GM19193 (cell line): Measurements from ENCODE around the gene TRPV3.

ENCODE experiments used
- POLR2A ChIP-seq: IDR thresholded peaks from 4 replicates; pipeline ENCODE4 v1.6.1; 2011; ENCODE audit not compliant: insufficient read depth, insufficient read length; ENCODE audit errors: extremely low read depth

The TRPV3 gene

DNA sequence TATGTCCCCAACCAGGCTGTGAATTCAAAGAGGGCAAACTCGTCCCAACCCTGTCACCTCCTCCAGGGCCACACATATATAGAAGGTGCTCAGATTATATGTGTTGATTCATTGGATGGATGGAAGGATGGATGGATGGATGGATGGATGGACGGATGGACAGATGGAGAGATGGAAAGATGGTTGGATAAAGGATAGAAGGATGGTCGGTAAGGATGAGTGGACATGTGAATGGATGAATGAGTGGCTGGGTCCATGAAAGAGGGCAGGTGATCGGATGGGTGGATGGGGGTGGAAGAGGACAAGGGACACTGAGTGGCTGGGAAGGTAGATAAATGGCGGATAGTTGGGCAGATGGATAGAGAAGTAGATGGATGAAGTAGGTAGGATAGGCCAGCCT, 30.1 kb downstream of the TRPV3 start:
- no peak for TF ChIP-seq POLR2A

GRCh38 chr17:3526971-3527370, 30.6 kb downstream of the TRPV3 start:
- no peak for TF ChIP-seq POLR2A

GRCh38 chr17:3526491-3526890, 31.1 kb downstream of the TRPV3 start:
- TF ChIP-seq POLR2A: no peak

DNA sequence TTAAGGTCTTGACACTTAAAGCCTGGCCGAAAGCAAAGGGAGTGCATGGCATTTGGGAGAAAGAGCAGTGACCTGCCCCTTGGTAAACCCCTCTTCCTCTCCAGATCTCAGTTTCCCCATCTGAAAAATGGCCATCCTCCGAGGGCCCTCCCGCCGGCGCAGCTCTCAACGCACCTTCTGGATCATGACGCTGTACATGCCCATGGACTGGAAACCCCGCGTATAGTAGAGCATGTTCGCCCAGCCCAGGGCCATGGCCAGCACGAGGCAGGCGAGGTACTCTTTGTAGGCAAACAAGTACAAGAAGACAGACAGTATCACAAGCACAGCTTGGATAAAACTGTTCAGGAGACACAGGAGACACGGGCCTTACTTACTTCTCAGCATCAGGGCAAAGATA, 33.6 kb downstream of the TRPV3 start:
- no peak for TF ChIP-seq POLR2A

GRCh38 chr17:3514873-3515272, 42.7 kb downstream of the TRPV3 start:
- TF ChIP-seq POLR2A: no peak

- no peak for TF ChIP-seq POLR2A
Observed at GRCh38 chr17:3513305-3514035, 44.1 kb downstream of the TRPV3 start.

DNA sequence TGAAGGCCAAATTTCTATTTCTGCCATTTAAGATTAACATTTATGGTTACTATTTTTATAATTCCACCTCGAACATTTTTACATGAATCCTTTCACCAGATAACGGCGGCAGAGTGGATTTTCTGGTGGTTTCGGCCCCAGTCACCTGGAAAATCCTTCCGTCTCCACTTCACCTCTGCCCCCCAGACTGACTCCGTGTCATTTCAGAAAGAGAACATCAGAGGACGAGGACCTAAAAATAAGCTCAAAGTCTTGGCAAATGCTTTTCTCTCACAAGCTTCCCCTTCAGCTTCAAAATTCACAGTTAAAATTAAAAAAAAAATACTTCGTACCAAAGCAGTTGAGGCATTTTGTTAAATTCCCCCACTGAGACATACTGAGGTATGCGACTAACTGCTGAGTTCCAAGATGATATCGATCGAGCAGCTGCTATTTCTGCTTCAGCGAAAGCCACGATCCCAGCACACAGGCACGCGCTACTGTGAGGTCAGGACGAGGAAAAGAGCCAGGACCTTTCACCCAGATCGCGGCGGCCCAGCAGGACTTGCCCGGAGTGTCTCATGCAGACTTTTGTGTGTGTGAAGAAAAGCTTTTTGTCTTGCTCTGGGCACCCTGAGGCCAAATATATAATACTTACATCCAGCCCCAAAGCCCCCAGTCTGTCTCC, 45.0 kb downstream of the TRPV3 start:
- no peak for TF ChIP-seq POLR2A

DNA sequence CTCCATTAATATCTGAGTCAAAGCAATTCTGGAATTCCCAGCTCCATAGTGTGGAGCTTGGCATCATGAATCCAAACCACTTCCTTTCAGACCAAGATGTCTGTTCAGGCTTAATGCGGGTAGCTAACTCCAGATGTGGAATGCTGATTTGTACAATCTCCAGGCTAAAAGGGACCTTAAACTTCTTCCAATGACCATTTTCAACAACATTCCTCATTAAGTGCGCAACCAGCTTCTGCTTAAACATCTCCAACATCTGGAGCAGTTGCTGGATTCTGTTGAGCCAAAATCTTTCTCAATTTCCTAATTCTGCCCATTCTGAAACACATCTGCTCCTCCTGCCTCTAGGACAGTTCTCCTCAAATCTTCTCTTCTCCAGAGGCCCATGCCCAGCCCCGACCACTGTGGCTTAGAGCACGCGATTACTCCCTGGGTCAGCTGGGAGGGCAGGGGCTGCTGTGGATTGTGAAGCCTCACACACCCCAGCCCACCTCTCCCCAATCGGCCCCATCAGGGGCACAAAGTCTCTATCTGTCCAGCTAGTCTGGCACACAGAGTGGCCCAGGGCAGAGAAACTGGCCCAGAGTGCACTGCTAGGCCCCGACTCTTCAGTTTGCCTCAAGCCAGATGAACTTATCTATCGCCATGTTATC, 45.6 kb downstream of the TRPV3 start:
- no peak for TF ChIP-seq POLR2A

DNA sequence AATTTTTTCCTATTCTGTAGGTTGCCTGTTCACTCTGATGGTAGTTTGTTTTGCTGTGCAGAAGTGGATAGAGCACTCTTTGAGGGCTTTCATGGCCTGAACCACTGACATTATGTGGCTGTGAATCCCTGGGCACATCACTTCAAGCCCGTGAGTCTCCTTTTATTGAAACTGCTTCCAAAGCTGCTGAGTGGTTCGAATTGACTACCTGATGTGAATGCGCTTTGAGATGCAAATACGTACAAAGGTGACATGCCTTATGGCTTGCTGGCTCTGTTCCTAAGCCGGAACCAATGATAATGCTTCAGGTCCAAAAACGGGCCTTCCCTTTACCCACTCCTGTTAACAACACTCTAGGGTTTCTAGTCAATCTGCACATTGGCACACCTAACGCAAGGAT, 47.5 kb downstream of the TRPV3 start:
- no peak for TF ChIP-seq POLR2A

DNA sequence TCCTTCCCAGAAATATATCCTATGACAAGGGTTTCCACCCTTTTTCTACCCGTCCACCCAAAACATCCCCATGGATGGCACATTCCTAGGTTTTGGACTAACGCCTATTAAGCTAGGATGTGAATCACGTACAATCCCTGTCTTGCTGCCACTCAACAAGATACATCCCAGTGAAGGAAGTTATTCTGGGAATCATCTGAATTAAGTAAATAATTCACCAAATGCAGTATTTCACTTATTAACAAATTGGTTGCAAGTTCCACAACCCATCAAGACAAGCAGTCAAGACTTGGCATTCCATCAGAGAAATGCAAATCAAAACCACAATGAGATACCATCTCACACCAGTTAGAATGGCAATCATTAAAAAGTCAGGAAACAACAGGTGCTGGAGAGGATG, 49.7 kb downstream of the TRPV3 start:
- no peak for TF ChIP-seq POLR2A

GRCh38 chr17:3507071-3507470, 50.5 kb downstream of the TRPV3 start:
- TF ChIP-seq POLR2A: no peak

DNA sequence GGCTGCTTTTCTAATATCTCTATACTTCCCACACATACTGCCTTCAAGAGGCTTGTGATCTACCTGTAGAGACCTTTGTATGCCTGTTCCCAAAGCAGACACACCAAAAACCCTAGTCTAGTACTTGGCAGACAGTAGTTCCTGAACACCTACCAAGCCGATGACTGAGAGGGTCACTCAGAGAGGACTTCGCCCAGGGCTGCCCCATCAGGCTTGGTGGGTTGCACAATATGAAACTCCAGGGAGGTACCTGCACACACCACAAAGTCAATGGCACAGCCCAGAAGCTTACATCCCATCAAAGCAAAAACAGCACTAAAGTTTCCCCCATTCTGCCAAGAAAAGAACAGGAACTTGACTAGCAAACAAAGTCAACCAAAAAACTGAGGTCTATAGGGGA, 51.6 kb downstream of the TRPV3 start:
- TF ChIP-seq POLR2A: no peak

DNA sequence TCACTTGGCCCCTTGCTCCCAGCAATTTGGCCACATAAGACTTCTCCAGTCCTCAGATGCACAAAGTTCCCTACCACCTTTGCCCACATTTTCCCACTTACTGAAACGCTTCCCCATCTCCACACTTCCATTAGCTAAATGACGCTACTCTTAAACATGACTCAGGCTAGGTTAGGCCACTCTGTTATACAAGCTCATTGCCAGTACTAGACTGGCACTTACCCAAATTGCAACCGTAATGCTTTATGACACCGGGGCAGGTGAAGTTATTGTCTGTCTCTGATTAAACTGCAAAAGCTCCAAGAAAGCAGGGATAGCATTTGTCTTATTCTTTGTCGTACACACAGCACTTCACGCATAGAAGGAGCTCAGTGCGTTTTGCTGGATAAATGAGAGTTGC, 52.6 kb downstream of the TRPV3 start:
- TF ChIP-seq POLR2A: no peak

DNA sequence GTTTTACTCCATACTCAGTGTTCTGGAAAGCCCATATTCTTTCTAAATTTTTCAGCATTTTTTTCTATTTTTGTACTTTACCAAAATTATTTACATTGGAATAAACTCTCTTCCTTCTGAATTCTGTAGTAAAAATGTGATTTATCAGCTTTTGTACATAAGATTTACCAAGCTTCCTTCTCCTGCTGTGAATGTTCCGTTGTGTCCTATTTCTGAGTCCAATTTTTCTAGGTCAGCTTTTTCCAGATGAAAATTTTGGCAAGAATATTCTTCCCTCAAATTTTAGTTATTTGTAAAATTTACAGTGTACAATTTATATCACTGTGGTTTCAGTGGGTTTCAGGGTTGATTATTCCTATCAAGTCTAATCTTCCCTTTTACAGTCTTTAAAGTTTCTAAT, 54.3 kb downstream of the TRPV3 start:
- no peak for TF ChIP-seq POLR2A

GRCh38 chr17:3502466-3502865, 55.1 kb downstream of the TRPV3 start:
- TF ChIP-seq POLR2A: no peak

DNA sequence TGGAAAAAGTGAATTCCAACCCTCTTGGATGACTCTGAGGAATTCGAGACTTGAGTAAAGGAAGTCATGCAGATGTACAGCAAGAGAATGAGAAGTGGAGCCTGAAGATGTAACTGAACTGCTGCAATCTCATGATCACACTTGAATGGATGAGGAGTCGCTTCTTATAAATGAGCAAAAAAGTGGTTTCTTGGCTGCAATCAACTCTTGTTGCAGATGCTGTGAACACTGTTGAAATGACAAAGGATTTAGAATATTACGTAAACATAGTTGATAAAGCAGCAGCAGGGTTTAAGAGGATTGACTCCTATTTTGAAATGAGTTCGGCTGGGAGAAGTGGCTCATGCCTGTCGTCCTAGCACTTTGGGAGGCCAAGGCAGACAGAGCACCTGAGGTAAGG, 56.3 kb downstream of the TRPV3 start:
- TF ChIP-seq POLR2A: no peak
